Epidermal melanocyte (primary cell): Measurements from ENCODE around the gene CCDC196.
"Not testable (repeated sequence)": the region's sequence is repeated elsewhere in the genome, so short reads cannot be mapped to it uniquely, and the experiment has no call there.

Experiments used
- DNase-seq: peaks from one replicate; pipeline ENCODE4 v3.0.0; 2011; ENCODE audit warnings: low spot score; ENCODE audit not compliant: insufficient read length

The CCDC196 gene

GRCh38 chr14:66495218-66496098, 9.3 kb downstream of the CCDC196 start:
- peak; percentile 37 for DNase-seq

- no peak for DNase-seq
Measured at GRCh38 chr14:66496188-66496807, 10.1 kb downstream of the CCDC196 start.

- no peak for DNase-seq
Measured at GRCh38 chr14:66496911-66497310, 10.7 kb downstream of the CCDC196 start.

GRCh38 chr14:66498311-66498710, 12.1 kb downstream of the CCDC196 start:
- no peak for DNase-seq

GRCh38 chr14:66501592-66501991, 15.4 kb downstream of the CCDC196 start:
- no peak for DNase-seq

- DNase-seq: not testable (repeated sequence)
Measured at GRCh38 chr14:66502836-66503235, 16.7 kb downstream of the CCDC196 start.

GRCh38 chr14:66503532-66503931, 17.4 kb downstream of the CCDC196 start:
- DNase-seq: no peak

GRCh38 chr14:66507181-66507721, 21.1 kb downstream of the CCDC196 start:
- DNase-seq: no peak

GRCh38 chr14:66507722-66508546, 21.8 kb downstream of the CCDC196 start, which contains the start of gene GPHN:
Gene GPHN, plus strand, starts transcription at chr14:66508147.
- peak; percentile 79 for DNase-seq

GRCh38 chr14:66508547-66508845, 22.3 kb downstream of the CCDC196 start:
- no peak for DNase-seq

GRCh38 chr14:66508846-66509621, 22.9 kb downstream of the CCDC196 start:
- no peak for DNase-seq

GRCh38 chr14:66509874-66510273, 23.7 kb downstream of the CCDC196 start:
- DNase-seq: no peak

GRCh38 chr14:66511849-66512248, 25.7 kb downstream of the CCDC196 start:
- DNase-seq: no peak

GRCh38 chr14:66514213-66514612, 28.0 kb downstream of the CCDC196 start:
- no peak for DNase-seq

- DNase-seq: no peak
Measured at GRCh38 chr14:66530526-66530925, 44.4 kb downstream of the CCDC196 start.

GRCh38 chr14:66539034-66539433, 52.9 kb downstream of the CCDC196 start:
- no peak for DNase-seq

- no peak for DNase-seq
Measured at GRCh38 chr14:66540038-66540437, 53.9 kb downstream of the CCDC196 start.

- DNase-seq: no peak
Measured at GRCh38 chr14:66541627-66542026, 55.5 kb downstream of the CCDC196 start.

GRCh38 chr14:66543996-66544395, 57.8 kb downstream of the CCDC196 start:
- no peak for DNase-seq

GRCh38 chr14:66545191-66545590, 59.0 kb downstream of the CCDC196 start:
- DNase-seq: not testable (repeated sequence)

GRCh38 chr14:66545751-66546150, 59.6 kb downstream of the CCDC196 start:
- DNase-seq: not testable (repeated sequence)
